ENCODE measurements around the gene ITPK1.

Gene ITPK1

GRCh38 chr14:92998946-92999345, 116.8 kb downstream of the ITPK1 start:
- Histone ChIP-seq H3K4me2 (ENCODE audit: low read length, poor library complexity, severe bottlenecking) (no peak overlapping the region), H4K91ac (ENCODE audit: low read length) (no peak overlapping the region), H3K23ac (ENCODE audit: low read length in 2 of 2) (no peak overlapping the region), H3K79me1 (replicated peaks; ENCODE audit: low read length, poor library complexity, severe bottlenecking) (no peaks in the 10 kb centered on the region), H3K9ac (ENCODE audit: low read length) (no peak overlapping the region), H2AK5ac (ENCODE audit: low read length, severe bottlenecking) (no peak overlapping the region), H2AFZ (ENCODE audit: low read depth, low read length) (no peak overlapping the region), H3K4me3 (ENCODE audit: insufficient read depth in 1 of 2, low read depth in 1 of 2, low read length in 2 of 2) (no peak overlapping the region), H2BK5ac (ENCODE audit: low read depth, low read length, poor library complexity, severe bottlenecking) (no peak overlapping the region), H3K27me3 (ENCODE audit: control insufficient read depth in 1 of 2, insufficient read depth in 1 of 2, low read length in 2 of 2) (peaks cover 0 to 6% of the 10 kb centered on the region in 2 experiments), H3K18ac (ENCODE audit: low read depth in 1 of 2, low read length in 2 of 2) (no peak overlapping the region), H3K4me1 (ENCODE audit: control insufficient read depth, insufficient read depth, low read depth, low read length) (no peaks in the 10 kb centered on the region), H3K9me3 (ENCODE audit: control insufficient read depth, low read length) (no peaks in the 10 kb centered on the region), H3K14ac (ENCODE audit: low read length in 2 of 2) (no peak overlapping the region), H2BK120ac (ENCODE audit: low read depth, low read length) (no peak overlapping the region), H2BK12ac (ENCODE audit: low read length in 2 of 2) (no peak overlapping the region), H4K8ac (ENCODE audit: low read length) (no peak overlapping the region), H3K36me3 (ENCODE audit: control insufficient read depth in 1 of 2, insufficient read depth in 2 of 2, low read depth in 1 of 2, low read length in 2 of 2) (peaks cover 7 to 9% of the 10 kb centered on the region in 2 experiments), H3K4ac (ENCODE audit: low read depth in 1 of 2, low read length in 2 of 2) (no peak overlapping the region), H3K27ac (ENCODE audit: low read length, poor library complexity, severe bottlenecking) (no peak overlapping the region), H2BK15ac (ENCODE audit: low read depth, poor library complexity, severe bottlenecking) (no peak overlapping the region)
- WGBS: 96% methylated on average over 10 of the region's 10 CpGs
- DNase-seq: no peak

GRCh38 chr14:92997343-92998061, 118.2 kb downstream of the ITPK1 start:
- Histone ChIP-seq H3K27ac (ENCODE audit: low read length, poor library complexity, severe bottlenecking) (no peak overlapping the region), H3K36me3 (ENCODE audit: control insufficient read depth in 1 of 2, insufficient read depth in 2 of 2, low read depth in 1 of 2, low read length in 2 of 2) (peaks cover 16 to 18% of the 10 kb centered on the region in 2 experiments), H4K91ac (ENCODE audit: low read length) (no peak overlapping the region), H3K27me3 (ENCODE audit: control insufficient read depth in 1 of 2, insufficient read depth in 1 of 2, low read length in 2 of 2) (no peaks in the 10 kb centered on the region), H3K4ac (ENCODE audit: low read depth in 1 of 2, low read length in 2 of 2) (no peak overlapping the region), H3K9ac (ENCODE audit: low read length) (no peak overlapping the region), H2AFZ (ENCODE audit: low read depth, low read length) (no peak overlapping the region), H2BK120ac (ENCODE audit: low read depth, low read length) (no peak overlapping the region), H2AK5ac (ENCODE audit: low read length, severe bottlenecking) (no peak overlapping the region), H2BK12ac (ENCODE audit: low read length in 2 of 2) (no peak overlapping the region), H3K14ac (ENCODE audit: low read length in 2 of 2) (no peak overlapping the region), H3K4me3 (ENCODE audit: insufficient read depth in 1 of 2, low read depth in 1 of 2, low read length in 2 of 2) (no peak overlapping the region), H3K79me1 (replicated peaks; ENCODE audit: low read length, poor library complexity, severe bottlenecking) (no peaks in the 10 kb centered on the region), H3K4me2 (ENCODE audit: low read length, poor library complexity, severe bottlenecking) (no peak overlapping the region), H3K18ac (ENCODE audit: low read depth in 1 of 2, low read length in 2 of 2) (no peak overlapping the region), H2BK15ac (ENCODE audit: low read depth, poor library complexity, severe bottlenecking) (no peak overlapping the region), H3K9me3 (ENCODE audit: control insufficient read depth, low read length) (no peaks in the 10 kb centered on the region), H2BK5ac (ENCODE audit: low read depth, low read length, poor library complexity, severe bottlenecking) (no peak overlapping the region), H3K23ac (ENCODE audit: low read length in 2 of 2) (no peak overlapping the region), H3K4me1 (ENCODE audit: control insufficient read depth, insufficient read depth, low read depth, low read length) (no peaks in the 10 kb centered on the region), H4K8ac (ENCODE audit: low read length) (no peak overlapping the region)
- DNase-seq: no peak
- WGBS: 88% methylated on average over 14 of the region's 14 CpGs

- Histone ChIP-seq H4K8ac (ENCODE audit: low read length) (no peak overlapping the region), H3K14ac (ENCODE audit: low read length in 2 of 2) (no peak overlapping the region), H2BK5ac (ENCODE audit: low read depth, low read length, poor library complexity, severe bottlenecking) (no peak overlapping the region), H2AK5ac (ENCODE audit: low read length, severe bottlenecking) (no peak overlapping the region), H3K9me3 (ENCODE audit: control insufficient read depth, low read length) (no peaks in the 10 kb centered on the region), H3K9ac (ENCODE audit: low read length) (no peak overlapping the region), H3K23ac (ENCODE audit: low read length in 2 of 2) (no peak overlapping the region), H3K18ac (ENCODE audit: low read depth in 1 of 2, low read length in 2 of 2) (no peak overlapping the region), H4K91ac (ENCODE audit: low read length) (no peak overlapping the region), H3K79me1 (replicated peaks; ENCODE audit: low read length, poor library complexity, severe bottlenecking) (no peaks in the 10 kb centered on the region), H3K27ac (ENCODE audit: low read length, poor library complexity, severe bottlenecking) (no peak overlapping the region), H2BK120ac (ENCODE audit: low read depth, low read length) (no peak overlapping the region), H3K4me2 (ENCODE audit: low read length, poor library complexity, severe bottlenecking) (no peak overlapping the region), H3K4me1 (ENCODE audit: control insufficient read depth, insufficient read depth, low read depth, low read length) (peaks cover 4% of the 10 kb centered on the region), H3K4ac (ENCODE audit: low read depth in 1 of 2, low read length in 2 of 2) (no peak overlapping the region), H3K4me3 (ENCODE audit: insufficient read depth in 1 of 2, low read depth in 1 of 2, low read length in 2 of 2) (no peak overlapping the region), H2BK15ac (ENCODE audit: low read depth, poor library complexity, severe bottlenecking) (no peak overlapping the region), H2BK12ac (ENCODE audit: low read length in 2 of 2) (no peak overlapping the region), H2AFZ (ENCODE audit: low read depth, low read length) (no peak overlapping the region), H3K36me3 (ENCODE audit: control insufficient read depth in 1 of 2, insufficient read depth in 2 of 2, low read depth in 1 of 2, low read length in 2 of 2) (peaks cover 18 to 21% of the 10 kb centered on the region in 2 experiments), H3K27me3 (ENCODE audit: control insufficient read depth in 1 of 2, insufficient read depth in 1 of 2, low read length in 2 of 2) (no peaks in the 10 kb centered on the region)
- WGBS: 85% methylated on average over 9 of the region's 9 CpGs
- DNase-seq: no peak
Measured at GRCh38 chr14:92995620-92996019, 120.1 kb downstream of the ITPK1 start.

GRCh38 chr14:92994942-92995341, 120.8 kb downstream of the ITPK1 start:
- no peak overlapping the region for H3K9ac ChIP-seq (ENCODE audit: low read length)
- no peak overlapping the region for H3K18ac ChIP-seq (ENCODE audit: low read depth in 1 of 2, low read length in 2 of 2)
- no peak overlapping the region for H2BK12ac ChIP-seq (ENCODE audit: low read length in 2 of 2)
- no peak overlapping the region for H2AFZ ChIP-seq (ENCODE audit: low read depth, low read length)
- no peak for DNase-seq
- H2BK120ac ChIP-seq (ENCODE audit: low read depth, low read length): no peak overlapping the region
- no peak overlapping the region for H3K4ac ChIP-seq (ENCODE audit: low read depth in 1 of 2, low read length in 2 of 2)
- 88% methylated on average over 9 of the region's 11 CpGs for WGBS
- peaks cover 5% of the 10 kb centered on the region for H3K4me1 ChIP-seq (ENCODE audit: control insufficient read depth, insufficient read depth, low read depth, low read length)
- H2BK5ac ChIP-seq (ENCODE audit: low read depth, low read length, poor library complexity, severe bottlenecking): no peak overlapping the region
- no peak overlapping the region for H4K91ac ChIP-seq (ENCODE audit: low read length)
- no peak overlapping the region for H3K4me3 ChIP-seq (ENCODE audit: insufficient read depth in 1 of 2, low read depth in 1 of 2, low read length in 2 of 2)
- H3K36me3 ChIP-seq (ENCODE audit: control insufficient read depth in 1 of 2, insufficient read depth in 2 of 2, low read depth in 1 of 2, low read length in 2 of 2): peaks cover 17 to 21% of the 10 kb centered on the region in 2 experiments
- H2BK15ac ChIP-seq (ENCODE audit: low read depth, poor library complexity, severe bottlenecking): no peak overlapping the region
- no peak overlapping the region for H3K4me2 ChIP-seq (ENCODE audit: low read length, poor library complexity, severe bottlenecking)
- no peak overlapping the region for H4K8ac ChIP-seq (ENCODE audit: low read length)
- H3K14ac ChIP-seq (ENCODE audit: low read length in 2 of 2): no peak overlapping the region
- H3K23ac ChIP-seq (ENCODE audit: low read length in 2 of 2): no peak overlapping the region
- no peak overlapping the region for H2AK5ac ChIP-seq (ENCODE audit: low read length, severe bottlenecking)
- no peak overlapping the region for H3K27ac ChIP-seq (ENCODE audit: low read length, poor library complexity, severe bottlenecking)
- peaks cover 4% of the 10 kb centered on the region for H3K9me3 ChIP-seq (ENCODE audit: control insufficient read depth, low read length)
- H3K27me3 ChIP-seq (ENCODE audit: control insufficient read depth in 1 of 2, insufficient read depth in 1 of 2, low read length in 2 of 2): no peaks in the 10 kb centered on the region
- no peaks in the 10 kb centered on the region for H3K79me1 ChIP-seq (replicated peaks; ENCODE audit: low read length, poor library complexity, severe bottlenecking)

Data from mesenchymal stem cell (in vitro differentiated cells and primary cell).